Measurements from ENCODE around the gene PTMA. TPM values are rescaled to one million over a fixed set of nuclear protein-coding genes. Genes with fewer than 3 reads are reported as not detected.
"Not testable (repeated sequence)": the region's sequence is repeated elsewhere in the genome, so short reads cannot be mapped to it uniquely, and the experiment has no call there.

The PTMA gene
- total RNA-seq, 2 donors from 2014 or later = 1,057 to 1,154 TPM

DNA sequence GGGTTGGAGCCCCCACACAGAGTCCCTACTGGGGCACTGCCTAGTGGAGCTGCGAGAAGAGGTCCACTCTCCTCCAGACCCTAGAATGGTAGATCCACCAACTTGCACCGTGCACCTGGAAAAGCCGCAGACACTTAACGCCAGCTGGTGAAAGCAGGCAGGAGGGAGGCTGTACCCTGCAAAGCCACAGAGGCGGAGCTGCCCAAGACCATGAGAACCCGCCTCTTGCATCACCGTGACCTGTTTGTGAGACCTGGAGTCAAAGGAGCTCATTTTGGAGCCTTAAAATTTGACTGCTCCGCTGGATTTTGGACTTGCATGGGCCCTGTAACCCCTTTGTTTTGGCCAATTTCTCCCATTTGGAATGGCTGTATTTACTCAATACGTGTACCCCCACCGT is 40.7 kb downstream of the PTMA start:
- H3K27ac Mint-ChIP-seq; H3K27me3 Mint-ChIP-seq (ENCODE audit: low read depth); H3K4me1 Mint-ChIP-seq (ENCODE audit: low read depth); DNase-seq; ATAC-seq (replicated peaks in 1 of 2); H3K36me3 Mint-ChIP-seq (ENCODE audit: insufficient read depth in 2 of 2); H3K9me3 Mint-ChIP-seq; H3K4me3 Mint-ChIP-seq: not testable (repeated sequence)

DNA sequence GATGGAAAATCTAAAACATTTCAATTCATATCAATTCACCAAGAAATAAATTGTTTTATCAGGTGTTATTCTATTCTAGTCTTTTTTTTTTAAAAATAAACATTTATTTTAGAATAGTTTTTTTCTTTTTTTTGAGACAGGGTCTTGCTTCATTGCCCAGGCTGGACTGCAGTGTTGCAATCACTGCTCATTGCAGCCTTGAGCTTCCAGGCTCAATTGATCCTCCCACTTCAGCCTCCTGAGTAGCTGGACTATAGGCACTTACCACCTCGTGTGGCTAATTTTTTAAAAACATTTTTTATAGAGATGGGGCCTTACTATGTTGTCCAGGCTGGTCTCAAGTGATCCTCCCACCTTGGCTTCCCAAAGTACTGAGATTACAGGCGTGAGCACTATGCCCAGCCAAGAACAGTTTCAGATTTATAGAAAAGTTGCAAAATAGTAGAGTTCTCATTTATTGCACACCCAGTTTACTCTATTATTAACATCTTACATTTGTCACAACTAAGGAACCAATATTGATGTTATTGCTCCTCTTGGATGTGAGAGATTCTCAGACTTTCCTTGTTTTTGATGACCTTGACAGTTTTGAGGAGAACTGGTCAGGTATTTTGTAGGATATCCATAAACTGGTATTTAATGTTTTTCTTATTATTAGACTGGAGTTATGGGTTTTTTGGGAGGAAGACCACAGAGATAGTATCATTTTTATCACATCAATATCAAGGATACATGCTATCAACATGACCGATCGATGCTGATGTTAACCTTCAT is 42.9 kb downstream of the PTMA start:
- Mint-ChIP-seq H3K4me1 (ENCODE audit: low read depth) (no peaks in the 10 kb centered on the region), H3K27ac (no peak overlapping the region), H3K9me3 (no peaks in the 10 kb centered on the region), H3K27me3 (ENCODE audit: low read depth) (no peaks in the 10 kb centered on the region), H3K36me3 (ENCODE audit: insufficient read depth in 2 of 2) (no peaks in the 10 kb centered on the region), H3K4me3 (no peak overlapping the region)
- no peak for ATAC-seq (replicated peaks in 1 of 2)
- DNase-seq = no peak

- DNase-seq = no peak
- Mint-ChIP-seq H3K9me3 (no peaks in the 10 kb centered on the region), H3K4me3 (no peak overlapping the region), H3K27me3 (ENCODE audit: low read depth) (no peaks in the 10 kb centered on the region), H3K4me1 (ENCODE audit: low read depth) (no peaks in the 10 kb centered on the region), H3K27ac (no peak overlapping the region), H3K36me3 (ENCODE audit: insufficient read depth in 2 of 2) (no peaks in the 10 kb centered on the region)
- no peak for ATAC-seq (replicated peaks in 1 of 2)
These were observed 43.7 kb downstream of the PTMA start for GRCh38 chr2:231752061-231752460.

GRCh38 chr2:231761735-231762134 is 53.4 kb downstream of the PTMA start:
- Mint-ChIP-seq H3K4me3 (no peak overlapping the region), H3K27ac (no peak overlapping the region), H3K9me3 (no peaks in the 10 kb centered on the region), H3K36me3 (ENCODE audit: insufficient read depth in 2 of 2) (no peaks in the 10 kb centered on the region), H3K4me1 (ENCODE audit: low read depth) (peaks cover 15% of the 10 kb centered on the region), H3K27me3 (ENCODE audit: low read depth) (no peaks in the 10 kb centered on the region)
- no peak for DNase-seq
- no peak for ATAC-seq (replicated peaks in 1 of 2)

Other genes with a start within 250 kb of the PTMA start
- gene NCL, start 244.0 kb upstream of the PTMA start, total RNA-seq = 100 to 1,000 TPM; 501 to 656 TPM
- under 1 TPM in 1 of 2 donors, not detected in 1; 0.21 TPM for gene NMUR1, start 178.1 kb upstream of the PTMA start, total RNA-seq
- gene TEX44, start 115.7 kb upstream of the PTMA start, total RNA-seq = not detected
- 10 to 100 TPM; 37.8 to 45.0 TPM for gene PDE6D, start 72.8 kb downstream of the PTMA start, total RNA-seq
- 10 to 100 TPM; 44.6 to 54.5 TPM for gene COPS7B, start 77.9 kb downstream of the PTMA start, total RNA-seq
- gene NPPC, start 217.9 kb downstream of the PTMA start, total RNA-seq = 1 to 10 TPM in 1 of 2 donors, under 1 TPM in 1; 0.58 to 1.1 TPM